ENCODE data around the gene RNF11. TPM values are rescaled to one million over a fixed set of nuclear protein-coding genes. Genes with fewer than 3 reads are reported as not detected.

RNF11 gene
- total and polyA plus RNA-seq, 2 of the 8 experiments (the other 6 are each of a cell fraction or from before 2014, with no cell fraction given) = 49.6 to 54.2 TPM

- Histone ChIP-seq H3K27ac (ENCODE audit: low read depth, low read length) (no peak overlapping the region), H3K4me2 (ENCODE audit: insufficient read depth in 1 of 2, low read depth in 2 of 2, low read length in 2 of 2) (no peak overlapping the region), H3K4ac (replicated peaks; ENCODE audit: insufficient read length, low read depth, low read length) (no peak overlapping the region), H4K5ac (ENCODE audit: insufficient read length, low read depth, low read length) (no peak overlapping the region), H3K18ac (ENCODE audit: extremely low read depth, low read length) (no peak overlapping the region), H3K23me2 (ENCODE audit: low read depth, low read length) (no peaks in the 10 kb centered on the region; the same call in 1 of the 2 replicates), H3K9me3 (ENCODE audit: insufficient read depth in 2 of 2, low read depth in 1 of 2, low read length in 1 of 2) (no peaks in the 10 kb centered on the region), H3K56ac (replicated peaks; ENCODE audit: insufficient read length, low read depth, low read length) (no peak overlapping the region), H3K4me3 (ENCODE audit: extremely low read depth in 1 of 4, insufficient read depth in 2 of 4, low read depth in 3 of 4, low read length in 4 of 4) (no peak overlapping the region), H4K91ac (replicated peaks; ENCODE audit: insufficient read length, low read length) (no peak overlapping the region), H2BK12ac (ENCODE audit: low read depth, low read length) (no peak overlapping the region), H3K36me3 (ENCODE audit: control insufficient read depth in 2 of 4, insufficient read depth in 4 of 4, low read length in 3 of 4) (no peaks in the 10 kb centered on the region), H3K79me2 (ENCODE audit: control insufficient read depth in 1 of 2, insufficient read depth in 2 of 2, low read length in 2 of 2) (no peaks in the 10 kb centered on the region), H3K23ac (ENCODE audit: insufficient read length) (no peak overlapping the region), H3K79me1 (ENCODE audit: low read depth, low read length) (no peaks in the 10 kb centered on the region), H3K4me1 (replicated peaks in 1 of 4; ENCODE audit: control insufficient read depth in 3 of 4, insufficient read depth in 4 of 4, low read length in 3 of 4) (peaks cover 0 to 7% (median 3%) of the 10 kb centered on the region in 4 experiments; a peak in 3 of 7 replicates), H4K20me1 (replicated peaks in 1 of 2; ENCODE audit: control insufficient read depth in 1 of 2, insufficient read depth in 2 of 2, low read length in 2 of 2) (peaks cover 0 to 1% of the 10 kb centered on the region in 2 experiments), H2BK120ac (replicated peaks; ENCODE audit: low read depth, low read length) (no peak overlapping the region), H2BK15ac (ENCODE audit: low read length) (no peak overlapping the region), H2AFZ (ENCODE audit: low read length) (no peak overlapping the region), H3K14ac (ENCODE audit: insufficient read length) (no peak overlapping the region), H2BK5ac (ENCODE audit: low read depth, low read length) (no peak overlapping the region), H2AK5ac (ENCODE audit: low read depth, low read length) (no peak overlapping the region), H2BK20ac (ENCODE audit: low read length) (no peak overlapping the region), H4K8ac (ENCODE audit: extremely low read depth, insufficient read depth, low read length) (no peak overlapping the region), H3K27me3 (replicated peaks in 1 of 4; ENCODE audit: control insufficient read depth in 3 of 4, extremely low read depth in 1 of 4, insufficient read depth in 3 of 4, low read length in 3 of 4) (no peaks in the 10 kb centered on the region), H3K9ac (replicated peaks in 1 of 4; ENCODE audit: extremely low read depth in 1 of 4, low read depth in 3 of 4, low read length in 3 of 4) (no peak overlapping the region)
- POLR2A ChIA-PET (ENCODE audit: partially characterized antibody) = no interaction called here
- no peak for FAIRE-seq
- CTCF ChIA-PET (ENCODE audit: partially characterized antibody) = interaction anchor here (1.8 kb wide), 1 partner anchor 10 kb away, joined by 8 read pairs; no protein-coding TSS in a partner anchor
- 93% methylated on average over 4 of the region's 4 CpGs; no CpG with 5 or more reads in 1 of the 2 experiments for WGBS, 2 experiments (ENCODE audit: extremely low coverage in 1 of 2, insufficient coverage in 1 of 2, insufficient read length in 1 of 2, insufficient replicate concordance in 2 of 2, low coverage in 1 of 2, low lambda C conversion rate in 2 of 2, missing lambda C conversion rate in 1 of 2)
- no peak for DNase-seq (ENCODE audit: low read depth in 1 of 2, low spot score in 2 of 2)
- TF ChIP-seq SUZ12 (IDR thresholded peaks at IDR 0.05; ENCODE audit: low read length) = no peak
These were observed 86.5 kb downstream of the RNF11 start for GRCh38 chr1:51322417-51323101.
